Neural cell (in vitro differentiated cells): Measurements from ENCODE around the gene MILR1. TPM values are rescaled to one million over a fixed set of nuclear protein-coding genes. Genes with fewer than 3 reads are reported as not detected.

Experiments
- H2AFZ ChIP-seq: fragments of 200-600, 300-800 bp; sonication (generic), shearing (Covaris generic); 2 replicates; pipeline ENCODE4 v1.6.0; 2014; ENCODE audit warnings: low read depth, mild to moderate bottlenecking, antibody characterized with exemption, low read length, moderate library complexity
- H3F3A ChIP-seq: fragments of 200-600 bp; shearing (Covaris generic); 2 replicates; pipeline ENCODE4 v1.6.1; 2016; ENCODE audit warnings: mild to moderate bottlenecking, moderate library complexity, mixed read lengths, antibody characterized with exemption, low read length; ENCODE audit not compliant: insufficient read depth, poor library complexity, severe bottlenecking
- H3K27ac ChIP-seq: fragments of 200-600, 300-800 bp; sonication (generic), shearing (Covaris generic); 2 replicates; pipeline ENCODE4 v1.5.1; 2014; ENCODE audit warnings: mild to moderate bottlenecking, low read length, moderate library complexity
- H3K27me3 ChIP-seq: fragments of 300-800, 200-600 bp; sonication (generic), shearing (Covaris generic); 2 replicates; pipeline ENCODE4 v1.6.0; 2014; ENCODE audit warnings: mild to moderate bottlenecking, low read depth, low read length, moderate library complexity; ENCODE audit not compliant: insufficient read depth
- H3K36me3 ChIP-seq: fragments of 300-800, 200-600 bp; sonication (generic), shearing (Covaris generic); 2 replicates; pipeline ENCODE4 v1.5.1; 2014; ENCODE audit warnings: mild to moderate bottlenecking, antibody characterized with exemption, low read length, moderate library complexity; ENCODE audit not compliant: insufficient read depth
- H3K4me2 ChIP-seq: fragments of 300-800, 200-600 bp; sonication (generic), shearing (Covaris generic); 2 replicates; pipeline ENCODE4 v1.6.0; 2014; ENCODE audit warnings: mild to moderate bottlenecking, low read length
- H3K4me3 ChIP-seq: fragments of 300-800, 200-600 bp; sonication (generic), shearing (Covaris generic); 2 replicates; pipeline ENCODE4 v1.5.1; 2014; ENCODE audit warnings: mild to moderate bottlenecking, low read length, moderate library complexity
- H3K79me2 ChIP-seq: fragments of 200-600 bp; shearing (Covaris generic); replicated peaks from 2 replicates; pipeline ENCODE4 v1.6.0; 2014; ENCODE audit warnings: mild to moderate bottlenecking, low read length, moderate library complexity; ENCODE audit not compliant: insufficient read depth
- H3K9ac ChIP-seq: fragments of 300-800, 200-600 bp; sonication (generic), shearing (Covaris generic); 2 replicates; pipeline ENCODE4 v1.6.1; 2016; ENCODE audit warnings: mild to moderate bottlenecking, low read length, mixed read lengths
- H3K9me2 ChIP-seq: fragments of 200-600 bp; shearing (Covaris generic); 2 replicates; pipeline ENCODE4 v1.6.1; 2016; ENCODE audit warnings: mild to moderate bottlenecking, low read length, mixed read lengths; ENCODE audit not compliant: insufficient read depth
- H3K9me3 ChIP-seq: fragments of 200-600, 300-800 bp; sonication (generic), shearing (Covaris generic); 2 replicates; pipeline ENCODE4 v1.6.1; 2016; ENCODE audit warnings: mild to moderate bottlenecking, mixed run types, low read length, moderate library complexity, mixed read lengths
- H4K20me1 ChIP-seq: fragments of 200-600 bp; shearing (Covaris generic); 2 replicates; pipeline ENCODE4 v1.6.1; 2016; ENCODE audit warnings: mild to moderate bottlenecking, mixed run types; ENCODE audit not compliant: insufficient read depth
- EP300 ChIP-seq: fragments of 450-650 bp; conservative IDR thresholded peaks from 2 replicates; pipeline ENCODE4 v1.6.1; 2014; ENCODE audit warnings: antibody characterized with exemption, mild to moderate bottlenecking, moderate library complexity; ENCODE audit not compliant: poor library complexity, severe bottlenecking
- MXI1 ChIP-seq: fragments of 450-650 bp; conservative IDR thresholded peaks from 2 replicates; pipeline ENCODE4 v1.6.1; 2014; ENCODE audit warnings: antibody characterized with exemption, mild to moderate bottlenecking; ENCODE audit not compliant: poor library complexity, severe bottlenecking
- POLR2AphosphoS5 ChIP-seq: IDR thresholded peaks from 2 replicates; pipeline ENCODE4 v1.6.1; 2012
- RAD21 ChIP-seq: fragments of 450-650 bp; conservative IDR thresholded peaks from 2 replicates; pipeline ENCODE4 v1.6.1; 2014; ENCODE audit warnings: antibody characterized with exemption, mild to moderate bottlenecking, moderate library complexity
- SMC3 ChIP-seq: fragments of 450-650 bp; conservative IDR thresholded peaks from 2 replicates; pipeline ENCODE4 v1.6.1; 2014; ENCODE audit warnings: antibody characterized with exemption, mild to moderate bottlenecking, moderate library complexity; ENCODE audit not compliant: poor library complexity
- TAF1 ChIP-seq: IDR thresholded peaks from 2 replicates; pipeline ENCODE4 v1.6.1; 2012; ENCODE audit warnings: low read depth
- polyA plus RNA-seq: library from polyadenylated mRNA; depleted of rRNA; stranded (reverse); fragments of >200 nt; gene quantifications from 2 replicates; pipeline ENCODE4 v1.2.3, GENCODE V29; 2014
- TF ChIP-seq, protein P1 (sequence below): IDR thresholded peaks from 2 replicates; pipeline ENCODE4 v1.6.1; 2012; ENCODE audit warnings: borderline replicate concordance
- TF ChIP-seq, protein P2 (sequence below): fragments of 450-650 bp; IDR thresholded peaks from 2 replicates; pipeline ENCODE4 v1.5.1; 2014; ENCODE audit warnings: antibody characterized with exemption, mild to moderate bottlenecking, moderate library complexity; ENCODE audit not compliant: poor library complexity, severe bottlenecking

MILR1 gene
- polyA plus RNA-seq, 1 donor from 2014 or later = not detected

DNA sequence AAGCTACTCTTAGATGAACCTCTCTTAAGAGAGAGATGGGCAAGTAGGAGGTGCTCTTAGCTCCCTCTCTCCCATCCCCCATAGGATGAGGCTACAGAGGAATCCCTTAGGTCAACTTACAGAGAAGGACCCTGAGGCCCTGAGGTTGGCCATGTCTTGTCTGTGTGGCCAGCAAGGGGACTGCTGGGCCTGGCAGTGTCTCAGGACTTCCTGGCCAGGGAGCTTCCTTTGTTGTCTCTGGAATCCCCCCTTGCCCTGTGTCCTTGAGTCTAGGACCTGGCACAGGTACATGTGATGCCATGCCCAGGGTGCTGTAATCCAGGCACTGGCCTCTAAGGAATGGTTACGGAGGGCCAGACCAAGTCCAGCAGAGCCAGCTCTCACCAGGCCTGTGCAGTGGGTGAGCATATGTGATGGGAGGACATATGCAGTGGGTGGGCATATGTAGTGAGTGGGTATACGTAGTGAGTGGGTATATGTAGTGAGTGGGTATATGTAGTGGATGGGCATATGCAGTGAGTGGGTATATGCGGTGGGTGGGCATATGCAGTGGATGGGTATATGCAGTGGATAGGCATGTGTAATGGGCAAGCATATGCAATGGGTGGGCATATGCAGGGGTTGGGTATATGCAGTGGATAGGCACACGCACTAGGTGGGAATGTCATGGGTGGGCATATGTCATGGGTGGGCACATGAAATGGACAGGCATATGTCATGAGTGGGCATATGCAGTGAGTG lies 38.0 kb upstream of the MILR1 start:
- no peak for TF ChIP-seq POLR2AphosphoS5
- Histone ChIP-seq H4K20me1 (no peaks in the 10 kb centered on the region), H3K9me2 (no peaks in the 10 kb centered on the region), H3K4me2 (no peak overlapping the region), H3K9ac (no peak overlapping the region), H3K4me3 (no peak overlapping the region), H2AFZ (no peak overlapping the region), H3K9me3 (no peaks in the 10 kb centered on the region), H3K79me2 (no peaks in the 10 kb centered on the region), H3K27me3 (no peaks in the 10 kb centered on the region), H3F3A (no peaks in the 10 kb centered on the region), H3K36me3 (no peaks in the 10 kb centered on the region), H3K27ac (no peak overlapping the region)

DNA sequence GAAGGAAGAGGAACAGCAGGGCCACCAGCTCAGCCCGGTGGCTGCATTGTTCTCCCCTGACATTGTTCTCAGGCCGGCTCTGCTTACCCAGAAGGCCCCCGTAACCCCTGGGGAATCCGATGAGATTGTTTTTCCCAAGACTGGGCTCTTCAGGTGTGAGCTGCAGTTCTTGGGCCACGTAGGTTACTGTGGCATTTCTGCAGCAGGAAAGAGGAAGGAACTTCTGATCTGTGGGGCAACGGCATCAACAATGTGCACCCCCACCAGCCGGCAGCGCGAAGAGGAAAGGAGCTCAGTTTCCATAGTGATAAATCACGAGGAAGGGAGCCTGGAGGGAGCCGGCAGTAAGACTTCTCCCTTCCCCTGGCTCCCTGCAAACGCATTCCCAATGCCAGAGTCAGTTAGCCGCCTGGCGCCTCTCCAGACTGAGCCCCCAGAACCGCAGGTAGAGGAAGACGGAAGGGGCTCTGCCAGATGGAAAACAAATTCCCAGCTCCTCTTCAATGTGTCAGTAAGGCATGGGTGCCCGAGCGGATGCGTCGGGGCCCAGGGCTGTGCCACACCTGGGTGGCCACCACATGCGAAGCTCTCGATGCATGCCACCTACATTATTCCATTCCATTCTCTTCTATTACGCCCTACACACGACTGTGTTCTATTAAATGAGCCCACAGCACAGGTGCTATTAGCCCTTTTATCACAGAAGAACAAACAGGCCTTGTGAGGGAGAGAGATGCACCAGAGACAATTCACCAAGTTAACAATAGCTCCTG lies 36.7 kb upstream of the MILR1 start:
- Histone ChIP-seq H3K4me2 (peak overlapping the region; percentile 30), H3K36me3 (no peaks in the 10 kb centered on the region), H3K79me2 (no peaks in the 10 kb centered on the region), H3K27ac (peak overlapping the region; percentile 70), H3K9me2 (no peaks in the 10 kb centered on the region), H3K9ac (peak overlapping the region; percentile 50), H4K20me1 (no peaks in the 10 kb centered on the region), H2AFZ (peak overlapping the region; percentile 59), H3F3A (no peaks in the 10 kb centered on the region), H3K27me3 (no peaks in the 10 kb centered on the region), H3K4me3 (peak overlapping the region; percentile 54), H3K9me3 (no peaks in the 10 kb centered on the region)
- TF ChIP-seq MXI1 (no peak), RAD21 (peak; percentile 36), TAF1 (no peak), SMC3 (peak; percentile 38), EP300 (peak; percentile 16)
- TF ChIP-seq, protein P1, sequence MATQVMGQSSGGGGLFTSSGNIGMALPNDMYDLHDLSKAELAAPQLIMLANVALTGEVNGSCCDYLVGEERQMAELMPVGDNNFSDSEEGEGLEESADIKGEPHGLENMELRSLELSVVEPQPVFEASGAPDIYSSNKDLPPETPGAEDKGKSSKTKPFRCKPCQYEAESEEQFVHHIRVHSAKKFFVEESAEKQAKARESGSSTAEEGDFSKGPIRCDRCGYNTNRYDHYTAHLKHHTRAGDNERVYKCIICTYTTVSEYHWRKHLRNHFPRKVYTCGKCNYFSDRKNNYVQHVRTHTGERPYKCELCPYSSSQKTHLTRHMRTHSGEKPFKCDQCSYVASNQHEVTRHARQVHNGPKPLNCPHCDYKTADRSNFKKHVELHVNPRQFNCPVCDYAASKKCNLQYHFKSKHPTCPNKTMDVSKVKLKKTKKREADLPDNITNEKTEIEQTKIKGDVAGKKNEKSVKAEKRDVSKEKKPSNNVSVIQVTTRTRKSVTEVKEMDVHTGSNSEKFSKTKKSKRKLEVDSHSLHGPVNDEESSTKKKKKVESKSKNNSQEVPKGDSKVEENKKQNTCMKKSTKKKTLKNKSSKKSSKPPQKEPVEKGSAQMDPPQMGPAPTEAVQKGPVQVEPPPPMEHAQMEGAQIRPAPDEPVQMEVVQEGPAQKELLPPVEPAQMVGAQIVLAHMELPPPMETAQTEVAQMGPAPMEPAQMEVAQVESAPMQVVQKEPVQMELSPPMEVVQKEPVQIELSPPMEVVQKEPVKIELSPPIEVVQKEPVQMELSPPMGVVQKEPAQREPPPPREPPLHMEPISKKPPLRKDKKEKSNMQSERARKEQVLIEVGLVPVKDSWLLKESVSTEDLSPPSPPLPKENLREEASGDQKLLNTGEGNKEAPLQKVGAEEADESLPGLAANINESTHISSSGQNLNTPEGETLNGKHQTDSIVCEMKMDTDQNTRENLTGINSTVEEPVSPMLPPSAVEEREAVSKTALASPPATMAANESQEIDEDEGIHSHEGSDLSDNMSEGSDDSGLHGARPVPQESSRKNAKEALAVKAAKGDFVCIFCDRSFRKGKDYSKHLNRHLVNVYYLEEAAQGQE = peak; percentile 94
- TF ChIP-seq, protein P2, sequence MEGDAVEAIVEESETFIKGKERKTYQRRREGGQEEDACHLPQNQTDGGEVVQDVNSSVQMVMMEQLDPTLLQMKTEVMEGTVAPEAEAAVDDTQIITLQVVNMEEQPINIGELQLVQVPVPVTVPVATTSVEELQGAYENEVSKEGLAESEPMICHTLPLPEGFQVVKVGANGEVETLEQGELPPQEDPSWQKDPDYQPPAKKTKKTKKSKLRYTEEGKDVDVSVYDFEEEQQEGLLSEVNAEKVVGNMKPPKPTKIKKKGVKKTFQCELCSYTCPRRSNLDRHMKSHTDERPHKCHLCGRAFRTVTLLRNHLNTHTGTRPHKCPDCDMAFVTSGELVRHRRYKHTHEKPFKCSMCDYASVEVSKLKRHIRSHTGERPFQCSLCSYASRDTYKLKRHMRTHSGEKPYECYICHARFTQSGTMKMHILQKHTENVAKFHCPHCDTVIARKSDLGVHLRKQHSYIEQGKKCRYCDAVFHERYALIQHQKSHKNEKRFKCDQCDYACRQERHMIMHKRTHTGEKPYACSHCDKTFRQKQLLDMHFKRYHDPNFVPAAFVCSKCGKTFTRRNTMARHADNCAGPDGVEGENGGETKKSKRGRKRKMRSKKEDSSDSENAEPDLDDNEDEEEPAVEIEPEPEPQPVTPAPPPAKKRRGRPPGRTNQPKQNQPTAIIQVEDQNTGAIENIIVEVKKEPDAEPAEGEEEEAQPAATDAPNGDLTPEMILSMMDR = no peak
